ENCODE data around the gene STAT1. TPM values are rescaled to one million over a fixed set of nuclear protein-coding genes. Genes with fewer than 3 reads are reported as not detected.

STAT1 gene
- total RNA-seq, 4 donors from 2014 or later = 46.5 to 108 (median 67.2) TPM

DNA sequence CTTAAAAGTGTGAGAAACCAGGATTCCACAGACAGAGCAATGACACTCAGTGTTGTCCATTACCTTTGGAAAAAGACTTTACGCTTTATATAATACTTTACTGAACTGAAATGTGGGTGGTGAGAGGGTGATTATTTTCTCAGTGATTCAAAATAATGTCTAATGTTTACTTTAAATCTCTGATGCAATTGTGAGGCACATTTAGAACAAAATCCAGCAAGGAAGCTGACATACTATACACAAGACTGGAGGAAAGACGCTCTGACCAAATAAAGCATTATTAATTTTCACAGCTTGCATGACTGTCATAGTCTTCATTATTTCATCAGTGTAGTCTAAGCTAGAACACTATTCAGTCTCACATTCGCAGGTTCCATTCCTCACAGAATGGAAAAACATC lies 34.1 kb upstream of the STAT1 start:
- Histone ChIP-seq H3K36me3 (no peaks in the 10 kb centered on the region), H3K9me3 (no peaks in the 10 kb centered on the region), H3K4me1 (peaks cover 0 to 8% (median 0%) of the 10 kb centered on the region in 4 donors), H3K27ac (no peak overlapping the region), H3K27me3 (no peaks in the 10 kb centered on the region), H3K4me3 (no peak overlapping the region)
- DNase-seq = no peak
- TF ChIP-seq CTCF (IDR thresholded peaks at IDR 0.05) (no peak), POLR2A (IDR thresholded peaks at IDR 0.05) (no peak)

DNA sequence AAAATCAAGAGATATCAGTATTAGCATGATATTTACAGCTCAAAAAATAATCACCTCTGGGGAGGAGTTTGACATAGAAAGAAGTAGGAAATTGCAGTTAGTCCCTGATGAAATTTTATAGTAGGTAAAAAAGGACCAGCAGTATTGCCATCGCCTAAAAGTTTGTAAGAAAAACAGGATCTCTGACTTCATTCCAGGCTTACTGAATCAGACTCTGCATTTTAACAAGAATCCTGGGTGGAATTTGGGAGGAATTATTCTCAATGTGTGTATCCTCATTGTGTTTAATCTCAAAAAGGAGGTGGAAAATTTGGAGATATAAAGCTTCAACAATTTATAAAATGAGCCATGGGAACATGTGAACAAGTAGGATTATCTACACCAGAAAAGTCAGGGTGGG lies 31.2 kb upstream of the STAT1 start:
- Histone ChIP-seq H3K9me3 (no peaks in the 10 kb centered on the region), H3K27me3 (no peaks in the 10 kb centered on the region), H3K4me3 (no peak overlapping the region), H3K27ac (no peak overlapping the region), H3K4me1 (no peaks in the 10 kb centered on the region), H3K36me3 (no peaks in the 10 kb centered on the region)
- TF ChIP-seq CTCF (IDR thresholded peaks at IDR 0.05) (no peak), POLR2A (IDR thresholded peaks at IDR 0.05) (no peak)
- DNase-seq = no peak

- H3K9me3 ChIP-seq = no peaks in the 10 kb centered on the region
- no peak overlapping the region for H3K4me3 ChIP-seq
- H3K27ac ChIP-seq = no peak overlapping the region
- TF ChIP-seq POLR2A (IDR thresholded peaks at IDR 0.05) (no peak), CTCF (IDR thresholded peaks at IDR 0.05) (no peak)
- no peak for DNase-seq
- no peaks in the 10 kb centered on the region for H3K27me3 ChIP-seq
- no peaks in the 10 kb centered on the region for H3K36me3 ChIP-seq
- no peaks in the 10 kb centered on the region for H3K4me1 ChIP-seq
Observed at GRCh38 chr2:191043438-191043837, 29.5 kb upstream of the STAT1 start.

- no peaks in the 10 kb centered on the region for H3K36me3 ChIP-seq
- DNase-seq = peak in 2 of 3 donors; percentile 54 to 62
- TF ChIP-seq CTCF (IDR thresholded peaks at IDR 0.05) (no peak), POLR2A (IDR thresholded peaks at IDR 0.05) (no peak)
- H3K27ac ChIP-seq = no peak overlapping the region
- H3K4me1 ChIP-seq = no peaks in the 10 kb centered on the region
- H3K9me3 ChIP-seq = no peaks in the 10 kb centered on the region
- H3K27me3 ChIP-seq = no peaks in the 10 kb centered on the region
- no peak overlapping the region for H3K4me3 ChIP-seq
Observed at GRCh38 chr2:191041418-191042161, 27.6 kb upstream of the STAT1 start.

- H3K4me1 ChIP-seq = no peaks in the 10 kb centered on the region
- H3K27ac ChIP-seq = no peak overlapping the region
- no peaks in the 10 kb centered on the region for H3K36me3 ChIP-seq
- no peak for DNase-seq
- H3K9me3 ChIP-seq = no peaks in the 10 kb centered on the region
- H3K4me3 ChIP-seq = no peak overlapping the region
- H3K27me3 ChIP-seq = no peaks in the 10 kb centered on the region
- TF ChIP-seq POLR2A (IDR thresholded peaks at IDR 0.05) (no peak), CTCF (IDR thresholded peaks at IDR 0.05) (no peak)
Observed at GRCh38 chr2:191039616-191040015, 25.6 kb upstream of the STAT1 start.
